Heart left ventricle (tissue), 16 donors: Measurements from ENCODE around the gene MAP3K4. TPM values are rescaled to one million over a fixed set of nuclear protein-coding genes. Genes with fewer than 3 reads are reported as not detected.

Experiments used
- ATAC-seq, 4 donors: fragments of 200-7000 bp; cut with Tn5 transposase; one replicate each; pipeline ENCODE4 v1.9.1; 2020 to 2022; ENCODE audit warnings: moderate library complexity in 4 of 4, mild to moderate bottlenecking in 3 of 4, moderate number of reproducible peaks in 1 of 4
- DNase-seq, 5 donors: peaks; one replicate each; pipeline ENCODE4 v3.0.0-alpha.2; 2020
- H3K27ac ChIP-seq, 12 donors: fragments of 200-600 bp; sonication (generic) in 4 of 12; one replicate each; pipeline versions ENCODE4 v1.5.0 to v1.8.0; 2016 to 2022; ENCODE audit warnings: mild to moderate bottlenecking in 2 of 12
- H3K27me3 ChIP-seq, 9 donors: fragments of 200-600 bp; sonication (generic) in 2 of 9; one replicate each; pipeline versions ENCODE4 v1.5.1 to v1.8.0; 2016 to 2022; ENCODE audit warnings: mild to moderate bottlenecking in 3 of 9
- H3K36me3 ChIP-seq, 9 donors: fragments of 200-600 bp; sonication (generic) in 2 of 9; one replicate each; pipeline versions ENCODE4 v1.5.0 to v1.8.0; 2018 to 2022; ENCODE audit warnings: mild to moderate bottlenecking in 2 of 9
- H3K4me1 ChIP-seq, 12 donors: fragments of 200-600 bp; sonication (generic) in 4 of 12; one replicate each; pipeline versions ENCODE4 v1.5.0 to v1.8.0; 2016 to 2022; ENCODE audit warnings: mild to moderate bottlenecking in 3 of 12
- H3K4me3 ChIP-seq, 12 donors: fragments of 200-600 bp; sonication (generic) in 4 of 12; one replicate each; pipeline versions ENCODE4 v1.5.0 to v1.8.0; 2017 to 2022; ENCODE audit warnings: mild to moderate bottlenecking in 9 of 12, moderate library complexity in 4 of 12
- H3K9me3 ChIP-seq, 12 donors: fragments of 200-600 bp; sonication (generic) in 4 of 12; one replicate each; pipeline versions ENCODE4 v1.5.0 to v1.8.0; 2016 to 2022; ENCODE audit warnings: mild to moderate bottlenecking in 1 of 12
- CTCF ChIP-seq, 12 donors: fragments of 200-600 bp; sonication (generic) in 4 of 12; IDR thresholded peaks; one replicate each; pipeline versions ENCODE4 v1.5.0 to v1.8.0; 2018 to 2022; ENCODE audit warnings: antibody characterized with exemption in 12 of 12, mild to moderate bottlenecking in 5 of 12
- POLR2A ChIP-seq, 2 donors: fragments of 450-650 bp; IDR thresholded peaks; one replicate each; pipeline ENCODE4 v1.6.1; 2017; ENCODE audit warnings: antibody characterized with exemption in 2 of 2, mild to moderate bottlenecking in 2 of 2, moderate library complexity in 2 of 2
- WGBS, 4 donors: extraction: QIAGEN DNeasy Blood & Tissue Kit in 2 of 4; methylation state at CpG; one replicate each; pipeline versions ENCODE4 v1.1.5 to v1.1.7; 2013 to 2018; 5-methylcytosine and 5-hydroxymethylcytosine counted together
- intact Hi-C, 10 donors: fragments of 100-400 bp; cut with DNase I; formaldehyde crosslinking; loops; one replicate each; pipeline versions ENCODE4 v1.11.1 to v1.14.2; 2022
- polyA plus RNA-seq, 2 donors: library from polyadenylated mRNA; stranded (reverse); fragments of 200-250 nt; gene quantifications; one replicate each; pipeline ENCODE4 v1.2.3, GENCODE V29; 2013
- total RNA-seq, 9 donors: library from RNA; depleted of rRNA in 2 of 9; stranded (reverse); fragments of >200 nt in 2 of 9; fragmentation: NEBNext Ultra II Directional in 3 of 9; extraction: Animal tissue kit (Norgen Biotek cat#: 25700) in 3 of 9; gene quantifications; one replicate each; pipeline versions ENCODE4 v1.1.0 to v1.2.4, GENCODE V29; 2016 to 2023
- donor health status: ischemic (EF 13 %, LVEDD 7.1; RV severe dilation, severe dysfunction).
- donor health status: healthy with polysubstance abuse.
- donor health status: DM: no; HTN: yes; CAD: no.
- donor health status: DM: no; HTN: no; CAD: no.
- donor health status: ischemic (EF 25% LVEDD 6.9; RV normal size, moderate dysfunction).
- donor health status: ischemic (EF 25% LVEDD 5.7; RV mildly dilated, moderate dysfunction).
- donor health status: healthy.
- donor health status: DM: yes; HTN: yes; CAD: no.
- donor health status: ischemic (EF 35%, LVEDD 5.7; RV mildly dilated, moderate dysfunction).
- donor health status: nonischemic (EF 11% LVEDD 7.7; RV severe dilation, severe dysfunction).
- donor health status: DM: yes; HTN: yes; CAD: no.
- donor health status: PGD.
- donor health status: ischemic (EF 29% LVEDD 5.4; RV normal size, mild dysfunction).
- donor health status: nonischemic (EF 23%, LVEDD 6.1; RV moderate dilation, normal function).

Gene MAP3K4
- total and polyA plus RNA-seq, 11 donors: 9.2 to 39.1 (median 28.4) TPM

GRCh38 chr6:160986851-160987250 is 4.7 kb upstream of the MAP3K4 start:
- peak overlapping the region in 1 of 12 donors; percentile 37 for H3K27ac ChIP-seq
- peaks cover 0 to 14% (median 0%) of the 10 kb centered on the region in 12 donors for H3K9me3 ChIP-seq
- no peaks in the 10 kb centered on the region for H3K27me3 ChIP-seq
- no peak overlapping the region for H3K4me3 ChIP-seq
- DNase-seq (no peak), ATAC-seq (peak in 2 of 4 donors; percentile 8 to 37)
- H3K36me3 ChIP-seq: no peaks in the 10 kb centered on the region
- 59 to 75% (median 64%) methylated on average over 3 of the region's 3 CpGs for WGBS, 4 donors
- intact Hi-C loops: no loop called here
- TF ChIP-seq CTCF (IDR thresholded peaks at IDR 0.05) (no peak), POLR2A (IDR thresholded peaks at IDR 0.05) (no peak)
- H3K4me1 ChIP-seq: peaks cover 0 to 6% (median 5%) of the 10 kb centered on the region in 12 donors

- no peak overlapping the region for H3K4me3 ChIP-seq
These were observed 4.3 kb upstream of the MAP3K4 start for GRCh38 chr6:160987265-160987664.

GRCh38 chr6:160990847-160991405 is 643 bp upstream of the MAP3K4 start:
- 4 to 9% (median 6%) methylated on average over 11 to 15 of the region's 15 CpGs for WGBS, 4 donors
- Histone ChIP-seq H3K4me1 (peaks cover 0 to 29% (median 17%) of the 10 kb centered on the region in 12 donors), H3K27ac (peak overlapping the region; percentile 93 to 99 (median 96)), H3K4me3 (peak overlapping the region; percentile 79 to 98 (median 91)), H3K27me3 (no peaks in the 10 kb centered on the region), H3K9me3 (peaks cover 0 to 6% (median 0%) of the 10 kb centered on the region in 12 donors), H3K36me3 (no peaks in the 10 kb centered on the region)
- intact Hi-C loops: loop anchor here in 5 of 10 donors (1.0 to 10.0 kb wide), 5 partner anchors 59 to 380 kb away; no protein-coding TSS in a partner anchor
- ATAC-seq (no peak), DNase-seq (no peak)
- TF ChIP-seq POLR2A (IDR thresholded peaks at IDR 0.05): no peak
- no peak for TF ChIP-seq CTCF (IDR thresholded peaks at IDR 0.05)

More at GRCh38 chr6:160987265-160987664, 4.3 kb upstream of the MAP3K4 start:
- Histone ChIP-seq H3K9me3 (peaks cover 0 to 14% (median 0%) of the 10 kb centered on the region in 12 donors), H3K27ac (peak overlapping the region in 1 of 12 donors; percentile 37), H3K4me1 (peaks cover 0 to 6% (median 5%) of the 10 kb centered on the region in 12 donors), H3K36me3 (no peaks in the 10 kb centered on the region), H3K27me3 (no peaks in the 10 kb centered on the region)
- TF ChIP-seq CTCF (IDR thresholded peaks at IDR 0.05): no peak
- no peak for TF ChIP-seq POLR2A (IDR thresholded peaks at IDR 0.05)
- 68 to 76% (median 73%) methylated on average over 3 of the region's 3 CpGs for WGBS, 4 donors
- DNase-seq (no peak), ATAC-seq (no peak)
- intact Hi-C loops: no loop called here

GRCh38 chr6:160992061-160992979 is 751 bp downstream of the MAP3K4 start:
- DNase-seq (peak; percentile 48 to 78 (median 50)), ATAC-seq (peak in 3 of 4 donors; percentile 64 to 69 (median 66))
- Histone ChIP-seq H3K36me3 (no peaks in the 10 kb centered on the region), H3K27me3 (no peaks in the 10 kb centered on the region), H3K4me3 (peak overlapping the region; percentile 79 to 98 (median 91)), H3K27ac (peak overlapping the region; percentile 93 to 99 (median 96)), H3K4me1 (peaks cover 0 to 38% (median 19%) of the 10 kb centered on the region in 12 donors), H3K9me3 (peaks cover 0 to 3% (median 0%) of the 10 kb centered on the region in 12 donors)
- TF ChIP-seq CTCF (IDR thresholded peaks at IDR 0.05) (peak; percentile 31 to 75 (median 56)), POLR2A (IDR thresholded peaks at IDR 0.05) (no peak)
- WGBS, 4 donors: 0 to 1% (median 0%) methylated on average over 16 to 47 of the region's 47 CpGs
- intact Hi-C loops: loop anchor here (1.0 to 10.0 kb wide), 6 partner anchors 59 to 92 kb away; no protein-coding TSS in a partner anchor
